ENCODE results near the gene ABCC1. TPM values are rescaled to one million over a fixed set of nuclear protein-coding genes. Genes with fewer than 3 reads are reported as not detected.

The ABCC1 gene
- total and polyA plus RNA-seq, 2 of the 8 experiments (the other 6 are each of a cell fraction or from before 2014, with no cell fraction given): 42.6 to 66.8 TPM

- H3K79me2 ChIP-seq (ENCODE audit: control insufficient read depth in 1 of 2, insufficient read depth in 2 of 2, low read length in 2 of 2): no peaks in the 10 kb centered on the region
- peaks cover 4% of the 10 kb centered on the region; the same call in 1 of the 2 replicates for H3K23me2 ChIP-seq (ENCODE audit: low read depth, low read length)
- no peaks in the 10 kb centered on the region for H3K79me1 ChIP-seq (ENCODE audit: low read depth, low read length)
- H2BK120ac ChIP-seq (replicated peaks; ENCODE audit: low read depth, low read length): no peak overlapping the region
- H3K9ac ChIP-seq (replicated peaks in 1 of 4; ENCODE audit: extremely low read depth in 1 of 4, low read depth in 3 of 4, low read length in 3 of 4): no peak overlapping the region
- H3K23ac ChIP-seq (ENCODE audit: insufficient read length): no peak overlapping the region
- no peak overlapping the region for H3K27ac ChIP-seq (ENCODE audit: low read depth, low read length)
- no peak overlapping the region for H2BK20ac ChIP-seq (ENCODE audit: low read length)
- DNase-seq (ENCODE audit: low read depth in 1 of 2, low spot score in 2 of 2) (no peak), FAIRE-seq (no peak)
- no peak overlapping the region for H2BK15ac ChIP-seq (ENCODE audit: low read length)
- no peak overlapping the region for H2AK5ac ChIP-seq (ENCODE audit: low read depth, low read length)
- H4K5ac ChIP-seq (ENCODE audit: insufficient read length, low read depth, low read length): no peak overlapping the region
- no peak overlapping the region for H2AFZ ChIP-seq (ENCODE audit: low read length)
- H3K18ac ChIP-seq (ENCODE audit: extremely low read depth, low read length): no peak overlapping the region
- no peak overlapping the region for H3K4ac ChIP-seq (replicated peaks; ENCODE audit: insufficient read length, low read depth, low read length)
- no peaks in the 10 kb centered on the region for H3K27me3 ChIP-seq (replicated peaks in 1 of 4; ENCODE audit: control insufficient read depth in 3 of 4, extremely low read depth in 1 of 4, insufficient read depth in 3 of 4, low read length in 3 of 4)
- no peak overlapping the region for H3K56ac ChIP-seq (replicated peaks; ENCODE audit: insufficient read length, low read depth, low read length)
- peaks cover 0 to 1% of the 10 kb centered on the region in 2 experiments; a peak in 1 of 4 replicates for H3K9me3 ChIP-seq (ENCODE audit: insufficient read depth in 2 of 2, low read depth in 1 of 2, low read length in 1 of 2)
- no peak overlapping the region for H3K4me2 ChIP-seq (ENCODE audit: insufficient read depth in 1 of 2, low read depth in 2 of 2, low read length in 2 of 2)
- H2BK5ac ChIP-seq (ENCODE audit: low read depth, low read length): no peak overlapping the region
- ChIA-PET POLR2A (ENCODE audit: partially characterized antibody) (no interaction called here), CTCF (ENCODE audit: partially characterized antibody) (interaction anchor here (1.5 to 2.9 kb wide), 3 partner anchors 10 to 37 kb away, joined by 3 to 19 read pairs (median 4); no protein-coding TSS in a partner anchor)
- H3K4me1 ChIP-seq (replicated peaks in 1 of 4; ENCODE audit: control insufficient read depth in 3 of 4, insufficient read depth in 4 of 4, low read length in 3 of 4): peaks cover 0 to 5% (median 2%) of the 10 kb centered on the region in 4 experiments; a peak in 2 of 7 replicates
- WGBS, 2 experiments (ENCODE audit: extremely low coverage in 1 of 2, insufficient coverage in 1 of 2, insufficient read length in 1 of 2, insufficient replicate concordance in 2 of 2, low coverage in 1 of 2, low lambda C conversion rate in 2 of 2, missing lambda C conversion rate in 1 of 2): 59% methylated on average over 4 of the region's 4 CpGs; no CpG with 5 or more reads in 1 of the 2 experiments
- H3K4me3 ChIP-seq (ENCODE audit: extremely low read depth in 1 of 4, insufficient read depth in 2 of 4, low read depth in 3 of 4, low read length in 4 of 4): no peak overlapping the region
- H3K14ac ChIP-seq (ENCODE audit: insufficient read length): no peak overlapping the region
- no peak overlapping the region for H4K91ac ChIP-seq (replicated peaks; ENCODE audit: insufficient read length, low read length)
- H4K20me1 ChIP-seq (replicated peaks in 1 of 2; ENCODE audit: control insufficient read depth in 1 of 2, insufficient read depth in 2 of 2, low read length in 2 of 2): peaks cover 0 to 3% of the 10 kb centered on the region in 2 experiments
- no peak overlapping the region for H2BK12ac ChIP-seq (ENCODE audit: low read depth, low read length)
- H3K36me3 ChIP-seq (ENCODE audit: control insufficient read depth in 2 of 4, insufficient read depth in 4 of 4, low read length in 3 of 4): no peaks in the 10 kb centered on the region
- H4K8ac ChIP-seq (ENCODE audit: extremely low read depth, insufficient read depth, low read length): no peak overlapping the region
- TF ChIP-seq SUZ12 (IDR thresholded peaks at IDR 0.05; ENCODE audit: low read length) (no peak), HDAC2 (IDR thresholded peaks at IDR 0.05; ENCODE audit: borderline replicate concordance in 1 of 2, low read depth in 2 of 2, low read length in 2 of 2) (no peak), BACH1 (IDR thresholded peaks at IDR 0.05; ENCODE audit: low read length) (no peak), EGR1 (IDR thresholded peaks at IDR 0.05; ENCODE audit: borderline replicate concordance, low read depth, low read length) (no peak), EP300 (IDR thresholded peaks at IDR 0.05; ENCODE audit: borderline replicate concordance in 1 of 2, low read depth in 2 of 2, low read length in 2 of 2) (no peak), SP1 (IDR thresholded peaks at IDR 0.05; ENCODE audit: low read depth, low read length) (no peak), GTF2F1 (IDR thresholded peaks at IDR 0.05; ENCODE audit: borderline replicate concordance, low read depth, low read length) (no peak), ZNF274 (IDR thresholded peaks at IDR 0.05; ENCODE audit: borderline replicate concordance, extremely low read depth, low read length) (no peak), PHF8 (conservative IDR thresholded peaks at IDR 0.05; ENCODE audit: low read depth, low read length) (no peak), EZH2 (IDR thresholded peaks at IDR 0.05; ENCODE audit: low read depth, low read length, severe bottlenecking) (no peak), RAD21 (IDR thresholded peaks at IDR 0.05 in 1 of 2, conservative IDR thresholded peaks at IDR 0.05 in 1 of 2; ENCODE audit: low read depth in 2 of 2, low read length in 2 of 2) (no peak)
- TF ChIP-seq, protein P1, sequence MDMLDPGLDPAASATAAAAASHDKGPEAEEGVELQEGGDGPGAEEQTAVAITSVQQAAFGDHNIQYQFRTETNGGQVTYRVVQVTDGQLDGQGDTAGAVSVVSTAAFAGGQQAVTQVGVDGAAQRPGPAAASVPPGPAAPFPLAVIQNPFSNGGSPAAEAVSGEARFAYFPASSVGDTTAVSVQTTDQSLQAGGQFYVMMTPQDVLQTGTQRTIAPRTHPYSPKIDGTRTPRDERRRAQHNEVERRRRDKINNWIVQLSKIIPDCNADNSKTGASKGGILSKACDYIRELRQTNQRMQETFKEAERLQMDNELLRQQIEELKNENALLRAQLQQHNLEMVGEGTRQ (IDR thresholded peaks at IDR 0.05; ENCODE audit: low read length): no peak
Measured at GRCh38 chr16:16185095-16185494, 235.7 kb downstream of the ABCC1 start.
